ENCODE results near the gene COG5.
"Not testable (repeated sequence)": the region's sequence is repeated elsewhere in the genome, so short reads cannot be mapped to it uniquely, and the experiment has no call there.

Gene COG5

GRCh38 chr7:107258737-107259136 lies 305.0 kb downstream of the COG5 start:
- DNase-seq = no peak

GRCh38 chr7:107255602-107256001 lies 308.1 kb downstream of the COG5 start:
- no peak for DNase-seq

GRCh38 chr7:107254398-107254985 lies 309.2 kb downstream of the COG5 start:
- DNase-seq = no peak

GRCh38 chr7:107253599-107253998 lies 310.1 kb downstream of the COG5 start:
- no peak for DNase-seq

GRCh38 chr7:107251963-107252362 lies 311.8 kb downstream of the COG5 start:
- no peak for DNase-seq

- no peak for DNase-seq
These were observed 315.0 kb downstream of the COG5 start for GRCh38 chr7:107248551-107249316.

- not testable (repeated sequence) for DNase-seq
These were observed 316.9 kb downstream of the COG5 start for GRCh38 chr7:107246836-107247235.

- DNase-seq = no peak
These were observed 319.1 kb downstream of the COG5 start for GRCh38 chr7:107244613-107245012.

- no peak for DNase-seq
These were observed 321.5 kb downstream of the COG5 start for GRCh38 chr7:107242267-107242666.

GRCh38 chr7:107237451-107237850 lies 326.3 kb downstream of the COG5 start:
- no peak for DNase-seq

GRCh38 chr7:107236862-107237261 lies 326.9 kb downstream of the COG5 start:
- DNase-seq = no peak

GRCh38 chr7:107234436-107234835 lies 329.3 kb downstream of the COG5 start:
- DNase-seq = no peak

- no peak for DNase-seq
These were observed 329.7 kb downstream of the COG5 start for GRCh38 chr7:107233981-107234380.

- no peak for DNase-seq
These were observed 330.5 kb downstream of the COG5 start for GRCh38 chr7:107233174-107233573.

GRCh38 chr7:107232568-107233090 lies 331.1 kb downstream of the COG5 start:
- DNase-seq = no peak

- DNase-seq = no peak
These were observed 333.4 kb downstream of the COG5 start for GRCh38 chr7:107230334-107230733.

GRCh38 chr7:107228291-107228690 lies 335.4 kb downstream of the COG5 start:
- no peak for DNase-seq

- DNase-seq = no peak
These were observed 339.1 kb downstream of the COG5 start for GRCh38 chr7:107224374-107225223.

- DNase-seq = not testable (repeated sequence)
These were observed 342.9 kb downstream of the COG5 start for GRCh38 chr7:107220806-107221205.

GRCh38 chr7:107220356-107220755 lies 343.4 kb downstream of the COG5 start:
- DNase-seq = no peak

GRCh38 chr7:107219563-107220244 lies 344.0 kb downstream of the COG5 start:
- DNase-seq = no peak

- no peak for DNase-seq
These were observed 349.8 kb downstream of the COG5 start for GRCh38 chr7:107213945-107214344.
